ENCODE measurements around the gene FMNL1.
A peak's percentile ranks its signal among the peaks of the same experiment; 100 is the strongest.
"Not testable (repeated sequence)": the region's sequence is repeated elsewhere in the genome, so short reads cannot be mapped to it uniquely, and the experiment has no call there.

The FMNL1 gene

GRCh38 chr17:45221081-45222013, at the start of gene FMNL1:
FMNL1 (plus strand) TSS chr17:45221885; CDS start chr17:45222125, 240 bp downstream.
- DNase-seq, result no peak

- no peak for DNase-seq
These were observed 49.5 kb upstream of the FMNL1 start for GRCh38 chr17:45172232-45172540.

- DNase-seq, result no peak
These were observed 49.0 kb upstream of the FMNL1 start for GRCh38 chr17:45172541-45173286.

- DNase-seq, result no peak
These were observed 45.9 kb upstream of the FMNL1 start for GRCh38 chr17:45175759-45176115.

GRCh38 chr17:45177563-45177962, 44.1 kb upstream of the FMNL1 start:
- DNase-seq, result no peak

GRCh38 chr17:45184144-45184543, 37.5 kb upstream of the FMNL1 start:
- no peak for DNase-seq

- no peak for DNase-seq
These were observed 34.8 kb upstream of the FMNL1 start for GRCh38 chr17:45186801-45187354.

- DNase-seq, result no peak
These were observed 32.7 kb upstream of the FMNL1 start for GRCh38 chr17:45189009-45189408.

- peak; percentile 47 for DNase-seq
These were observed 31.0 kb upstream of the FMNL1 start for GRCh38 chr17:45190503-45191255.

- no peak for DNase-seq
These were observed 26.3 kb upstream of the FMNL1 start for GRCh38 chr17:45195424-45195823.

- DNase-seq, result no peak
These were observed 24.6 kb upstream of the FMNL1 start for GRCh38 chr17:45197108-45197507.

GRCh38 chr17:45197555-45198334, 23.9 kb upstream of the FMNL1 start:
- DNase-seq, result peak; percentile 63

- DNase-seq, result no peak
These were observed 21.0 kb upstream of the FMNL1 start for GRCh38 chr17:45200701-45201100.

GRCh38 chr17:45201457-45201856, 20.2 kb upstream of the FMNL1 start:
- no peak for DNase-seq

- DNase-seq, result not testable (repeated sequence)
These were observed 19.8 kb upstream of the FMNL1 start for GRCh38 chr17:45201880-45202279.

GRCh38 chr17:45218895-45219661, 2.6 kb upstream of the FMNL1 start:
- peak; percentile 54 for DNase-seq

GRCh38 chr17:45220079-45220478, 1.6 kb upstream of the FMNL1 start:
- DNase-seq, result no peak

GRCh38 chr17:45222014-45222288, 266 bp downstream of the FMNL1 start:
- no peak for DNase-seq

- no peak for DNase-seq
These were observed 757 bp downstream of the FMNL1 start for GRCh38 chr17:45222289-45222995.

- DNase-seq, result no peak
These were observed 1.4 kb downstream of the FMNL1 start for GRCh38 chr17:45222996-45223538.

Data from DMS79 (cell line).